ENCODE results near the gene NFE2L3. TPM values are rescaled to one million over a fixed set of nuclear protein-coding genes. Genes with fewer than 3 reads are reported as not detected.

NFE2L3 gene
- polyA plus RNA-seq, 1 donor = 16.0 TPM

DNA sequence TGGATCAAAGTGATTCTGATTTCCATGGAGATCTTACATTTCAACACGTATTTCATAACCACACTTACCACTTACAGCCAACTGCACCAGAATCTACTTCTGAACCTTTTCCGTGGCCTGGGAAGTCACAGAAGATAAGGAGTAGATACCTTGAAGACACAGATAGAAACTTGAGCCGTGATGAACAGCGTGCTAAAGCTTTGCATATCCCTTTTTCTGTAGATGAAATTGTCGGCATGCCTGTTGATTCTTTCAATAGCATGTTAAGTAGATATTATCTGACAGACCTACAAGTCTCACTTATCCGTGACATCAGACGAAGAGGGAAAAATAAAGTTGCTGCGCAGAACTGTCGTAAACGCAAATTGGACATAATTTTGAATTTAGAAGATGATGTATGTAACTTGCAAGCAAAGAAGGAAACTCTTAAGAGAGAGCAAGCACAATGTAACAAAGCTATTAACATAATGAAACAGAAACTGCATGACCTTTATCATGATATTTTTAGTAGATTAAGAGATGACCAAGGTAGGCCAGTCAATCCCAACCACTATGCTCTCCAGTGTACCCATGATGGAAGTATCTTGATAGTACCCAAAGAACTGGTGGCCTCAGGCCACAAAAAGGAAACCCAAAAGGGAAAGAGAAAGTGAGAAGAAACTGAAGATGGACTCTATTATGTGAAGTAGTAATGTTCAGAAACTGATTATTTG lies 33.3 kb downstream of the NFE2L3 start:
- Histone ChIP-seq H3K9me3 (ENCODE audit: control insufficient read depth, low read depth, low read length) (no peaks in the 10 kb centered on the region), H3K27ac (ENCODE audit: low read length) (no peak overlapping the region), H3K4me3 (ENCODE audit: low read length) (no peak overlapping the region), H3K27me3 (ENCODE audit: control insufficient read depth, insufficient read depth, low read length) (no peaks in the 10 kb centered on the region), H3K36me3 (ENCODE audit: control insufficient read depth, insufficient read depth, low read length) (peaks cover 22% of the 10 kb centered on the region), H3K4me1 (ENCODE audit: control insufficient read depth, insufficient read depth, low read length) (peaks cover 8% of the 10 kb centered on the region)
- no peak for DNase-seq
- 80% methylated on average over 1 of the region's 10 CpGs for WGBS (ENCODE audit: insufficient coverage, low lambda C conversion rate)

DNA sequence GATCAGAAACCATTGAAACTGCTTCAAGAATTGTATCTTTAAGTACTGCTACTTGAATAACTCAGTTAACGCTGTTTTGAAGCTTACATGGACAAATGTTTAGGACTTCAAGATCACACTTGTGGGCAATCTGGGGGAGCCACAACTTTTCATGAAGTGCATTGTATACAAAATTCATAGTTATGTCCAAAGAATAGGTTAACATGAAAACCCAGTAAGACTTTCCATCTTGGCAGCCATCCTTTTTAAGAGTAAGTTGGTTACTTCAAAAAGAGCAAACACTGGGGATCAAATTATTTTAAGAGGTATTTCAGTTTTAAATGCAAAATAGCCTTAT lies 33.8 kb downstream of the NFE2L3 start:
- no CpG with 5 or more reads among the region's 1 CpG for WGBS (ENCODE audit: insufficient coverage, low lambda C conversion rate)
- Histone ChIP-seq H3K4me1 (ENCODE audit: control insufficient read depth, insufficient read depth, low read length) (peaks cover 8% of the 10 kb centered on the region), H3K36me3 (ENCODE audit: control insufficient read depth, insufficient read depth, low read length) (peaks cover 26% of the 10 kb centered on the region), H3K9me3 (ENCODE audit: control insufficient read depth, low read depth, low read length) (no peaks in the 10 kb centered on the region), H3K27me3 (ENCODE audit: control insufficient read depth, insufficient read depth, low read length) (no peaks in the 10 kb centered on the region), H3K27ac (ENCODE audit: low read length) (no peak overlapping the region), H3K4me3 (ENCODE audit: low read length) (no peak overlapping the region)
- DNase-seq = no peak

DNA sequence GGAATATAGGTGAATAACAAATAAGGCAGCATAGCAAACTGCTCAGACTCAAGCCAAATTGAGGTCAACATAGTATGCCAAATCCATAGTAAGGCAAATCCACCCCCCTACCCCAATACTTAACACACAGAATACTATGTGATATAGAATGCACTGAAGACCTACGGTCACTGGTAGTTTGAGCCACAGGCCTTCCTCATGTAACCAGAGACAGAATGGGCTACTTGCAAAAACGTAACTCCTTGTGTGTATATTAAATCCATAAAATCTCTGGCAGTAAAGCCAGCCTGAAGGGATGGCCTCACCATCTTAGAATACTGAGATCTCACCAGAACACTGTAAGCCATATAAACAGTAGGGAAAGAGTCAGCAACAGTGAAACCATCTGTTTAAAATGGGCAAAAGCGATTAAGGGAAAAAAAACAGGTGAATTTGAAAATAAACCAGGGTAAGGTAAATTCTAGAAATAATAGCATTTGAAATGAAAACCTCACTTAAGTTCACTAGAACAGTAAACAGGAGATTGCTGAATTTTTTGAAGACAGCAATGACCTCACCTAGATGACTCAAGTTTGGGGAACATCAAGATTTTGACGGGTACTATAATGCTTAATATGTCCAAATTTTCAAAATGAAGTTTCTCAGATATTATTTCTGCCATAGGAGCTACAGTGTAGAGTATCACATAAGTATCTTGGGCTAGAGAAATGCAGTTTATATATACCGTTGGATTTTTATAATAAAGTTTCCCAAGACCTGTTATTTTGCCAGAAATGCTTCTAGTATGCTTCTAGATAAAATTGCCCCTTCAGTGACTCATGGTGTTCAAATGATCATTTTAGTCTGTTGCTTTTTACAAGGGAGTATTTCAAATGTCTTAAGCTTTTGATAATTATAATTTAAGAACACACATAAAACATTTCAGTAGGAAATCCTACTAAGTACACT lies 34.6 kb downstream of the NFE2L3 start:
- Histone ChIP-seq H3K36me3 (ENCODE audit: control insufficient read depth, insufficient read depth, low read length) (peaks cover 33% of the 10 kb centered on the region), H3K9me3 (ENCODE audit: control insufficient read depth, low read depth, low read length) (no peaks in the 10 kb centered on the region), H3K27me3 (ENCODE audit: control insufficient read depth, insufficient read depth, low read length) (no peaks in the 10 kb centered on the region), H3K27ac (ENCODE audit: low read length) (no peak overlapping the region), H3K4me3 (ENCODE audit: low read length) (no peak overlapping the region), H3K4me1 (ENCODE audit: control insufficient read depth, insufficient read depth, low read length) (peaks cover 3% of the 10 kb centered on the region)
- 100% methylated on average over 1 of the region's 5 CpGs for WGBS (ENCODE audit: insufficient coverage, low lambda C conversion rate)
- DNase-seq = no peak

DNA sequence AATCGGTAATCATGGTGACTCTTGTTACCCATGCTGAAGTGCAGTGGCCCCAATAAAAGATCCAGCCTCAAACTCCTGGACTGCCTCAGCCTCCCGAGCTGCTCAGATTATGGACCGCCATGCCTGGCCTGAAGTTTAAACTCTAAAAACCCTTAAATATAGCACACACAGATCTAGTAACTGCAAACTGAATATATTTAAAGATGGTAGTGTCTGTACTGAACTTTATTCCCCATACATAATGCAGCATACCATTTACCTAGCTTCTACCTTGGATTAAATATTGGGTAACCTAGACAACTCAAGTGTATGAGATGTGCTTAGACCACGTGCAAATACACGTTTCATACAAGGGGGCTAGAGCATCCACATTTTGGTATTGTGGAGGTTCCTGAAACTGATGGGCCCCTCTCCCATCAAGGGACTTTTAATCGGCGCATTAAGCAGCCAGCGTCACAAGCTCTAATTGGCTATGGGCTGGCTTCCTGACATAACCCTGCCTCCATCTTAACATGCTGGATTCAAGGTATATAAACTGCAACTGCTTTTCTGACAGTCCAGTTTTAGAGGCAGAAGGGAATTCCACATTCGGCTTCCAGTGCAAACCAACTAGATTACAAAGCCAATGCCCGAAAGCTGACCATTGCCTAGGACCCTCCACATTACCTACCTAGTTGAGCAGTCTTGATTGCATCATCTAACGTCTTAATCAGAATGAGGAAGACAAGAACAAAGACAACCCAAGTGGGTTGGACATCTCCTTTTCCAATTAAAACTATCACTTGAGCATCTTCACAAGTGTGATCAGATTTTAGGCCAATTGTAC lies 35.6 kb downstream of the NFE2L3 start:
- no peak for DNase-seq
- Histone ChIP-seq H3K27ac (ENCODE audit: low read length) (no peak overlapping the region), H3K36me3 (ENCODE audit: control insufficient read depth, insufficient read depth, low read length) (peaks cover 41% of the 10 kb centered on the region), H3K9me3 (ENCODE audit: control insufficient read depth, low read depth, low read length) (no peaks in the 10 kb centered on the region), H3K4me1 (ENCODE audit: control insufficient read depth, insufficient read depth, low read length) (peaks cover 6% of the 10 kb centered on the region), H3K27me3 (ENCODE audit: control insufficient read depth, insufficient read depth, low read length) (no peaks in the 10 kb centered on the region), H3K4me3 (ENCODE audit: low read length) (no peak overlapping the region)
- 100% methylated on average over 1 of the region's 11 CpGs for WGBS (ENCODE audit: insufficient coverage, low lambda C conversion rate)

DNA sequence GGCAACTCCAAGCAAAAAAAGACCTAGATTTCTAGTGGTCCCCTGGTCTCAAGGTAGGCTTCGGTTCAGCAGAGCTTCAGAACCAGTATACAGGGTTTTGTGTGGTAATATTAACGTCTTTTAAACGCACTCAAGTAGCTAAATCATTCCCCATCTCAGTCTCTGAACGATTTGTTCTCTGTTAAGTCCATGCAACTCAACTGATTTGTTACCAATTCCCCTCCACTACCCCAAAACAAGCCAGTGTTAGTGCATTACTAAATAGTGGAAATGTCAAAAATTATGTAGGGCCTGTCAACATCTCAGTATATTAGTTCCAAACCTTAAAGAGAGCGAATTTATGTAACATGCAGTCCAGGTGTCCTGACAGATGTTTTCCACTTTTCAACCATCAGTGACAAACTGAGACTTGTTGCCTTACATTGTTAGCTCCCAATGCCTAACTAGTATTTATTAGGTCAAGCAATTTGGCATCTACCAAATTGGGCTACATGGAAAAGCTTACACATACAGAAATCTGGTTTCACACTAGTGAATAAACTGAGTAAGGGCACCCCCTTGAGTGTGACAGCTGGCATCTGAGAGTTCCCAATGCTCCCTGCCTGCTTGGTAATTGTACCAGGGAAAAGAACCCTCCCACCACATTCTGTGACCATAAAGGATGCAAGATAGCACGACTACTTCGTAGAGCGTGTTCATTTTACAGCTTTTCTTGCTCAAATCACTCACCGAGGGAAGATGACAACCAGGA lies 36.4 kb downstream of the NFE2L3 start:
- 95% methylated on average over 4 of the region's 9 CpGs for WGBS (ENCODE audit: insufficient coverage, low lambda C conversion rate)
- Histone ChIP-seq H3K27me3 (ENCODE audit: control insufficient read depth, insufficient read depth, low read length) (no peaks in the 10 kb centered on the region), H3K36me3 (ENCODE audit: control insufficient read depth, insufficient read depth, low read length) (peaks cover 47% of the 10 kb centered on the region), H3K27ac (ENCODE audit: low read length) (no peak overlapping the region), H3K4me3 (ENCODE audit: low read length) (no peak overlapping the region), H3K9me3 (ENCODE audit: control insufficient read depth, low read depth, low read length) (no peaks in the 10 kb centered on the region), H3K4me1 (ENCODE audit: control insufficient read depth, insufficient read depth, low read length) (peaks cover 4% of the 10 kb centered on the region)
- DNase-seq = no peak

DNA sequence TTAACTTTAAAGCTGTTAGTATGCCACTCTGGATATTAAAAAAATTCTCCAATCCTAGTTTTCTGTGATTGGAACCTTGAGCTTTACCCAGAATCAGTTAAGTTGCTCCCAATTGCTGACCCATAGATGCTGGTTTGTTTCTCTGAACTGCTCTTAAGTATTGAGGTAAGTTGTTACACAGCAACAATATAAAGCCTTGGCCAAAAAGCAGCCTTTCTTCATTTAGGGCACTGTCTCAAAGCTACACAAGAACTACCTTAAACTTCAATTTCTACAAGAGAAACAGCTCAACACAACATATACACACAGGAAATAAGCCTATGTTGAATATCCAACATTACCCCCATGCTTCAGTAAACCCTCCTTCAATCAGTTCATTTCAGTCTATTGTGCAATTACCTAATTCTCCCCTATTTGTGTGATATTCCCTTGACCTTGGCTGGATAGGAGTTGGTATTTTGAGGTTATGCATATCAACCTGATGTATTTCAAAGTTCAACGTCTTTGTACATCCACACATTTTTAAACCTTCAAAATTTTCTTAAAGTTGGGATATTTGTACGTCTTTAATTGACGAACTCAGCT lies 37.1 kb downstream of the NFE2L3 start:
- 80% methylated on average over 1 of the region's 3 CpGs for WGBS (ENCODE audit: insufficient coverage, low lambda C conversion rate)
- Histone ChIP-seq H3K4me1 (ENCODE audit: control insufficient read depth, insufficient read depth, low read length) (peaks cover 9% of the 10 kb centered on the region), H3K27ac (ENCODE audit: low read length) (no peak overlapping the region), H3K9me3 (ENCODE audit: control insufficient read depth, low read depth, low read length) (no peaks in the 10 kb centered on the region), H3K4me3 (ENCODE audit: low read length) (no peak overlapping the region), H3K27me3 (ENCODE audit: control insufficient read depth, insufficient read depth, low read length) (no peaks in the 10 kb centered on the region), H3K36me3 (ENCODE audit: control insufficient read depth, insufficient read depth, low read length) (peaks cover 54% of the 10 kb centered on the region)
- no peak for DNase-seq

DNA sequence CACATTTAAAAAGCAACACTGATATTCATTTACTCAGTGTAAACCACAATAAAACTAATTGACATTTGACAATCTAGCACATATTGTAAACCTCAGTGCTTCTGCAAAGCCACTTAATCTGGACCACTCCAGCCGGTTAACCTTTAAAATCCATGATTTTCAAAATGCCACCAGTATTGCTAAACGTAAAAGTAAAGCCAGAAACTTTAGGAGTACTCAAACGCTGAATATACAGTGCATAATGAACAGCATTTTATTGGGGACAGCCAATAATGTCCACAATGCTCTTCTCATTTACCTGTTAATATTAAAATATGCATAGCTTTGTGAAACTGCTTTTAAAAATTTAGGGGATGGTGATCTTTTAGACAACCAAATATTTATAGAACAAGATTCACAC lies 37.7 kb downstream of the NFE2L3 start:
- H3K4me1 ChIP-seq (ENCODE audit: control insufficient read depth, insufficient read depth, low read length) = peaks cover 15% of the 10 kb centered on the region
- no peak for DNase-seq
- no peaks in the 10 kb centered on the region for H3K27me3 ChIP-seq (ENCODE audit: control insufficient read depth, insufficient read depth, low read length)
- H3K4me3 ChIP-seq (ENCODE audit: low read length) = no peak overlapping the region
- H3K9me3 ChIP-seq (ENCODE audit: control insufficient read depth, low read depth, low read length) = no peaks in the 10 kb centered on the region
- WGBS (ENCODE audit: insufficient coverage, low lambda C conversion rate) = no CpG with 5 or more reads among the region's 3 CpGs
- H3K27ac ChIP-seq (ENCODE audit: low read length) = no peak overlapping the region
- peaks cover 60% of the 10 kb centered on the region for H3K36me3 ChIP-seq (ENCODE audit: control insufficient read depth, insufficient read depth, low read length)

DNA sequence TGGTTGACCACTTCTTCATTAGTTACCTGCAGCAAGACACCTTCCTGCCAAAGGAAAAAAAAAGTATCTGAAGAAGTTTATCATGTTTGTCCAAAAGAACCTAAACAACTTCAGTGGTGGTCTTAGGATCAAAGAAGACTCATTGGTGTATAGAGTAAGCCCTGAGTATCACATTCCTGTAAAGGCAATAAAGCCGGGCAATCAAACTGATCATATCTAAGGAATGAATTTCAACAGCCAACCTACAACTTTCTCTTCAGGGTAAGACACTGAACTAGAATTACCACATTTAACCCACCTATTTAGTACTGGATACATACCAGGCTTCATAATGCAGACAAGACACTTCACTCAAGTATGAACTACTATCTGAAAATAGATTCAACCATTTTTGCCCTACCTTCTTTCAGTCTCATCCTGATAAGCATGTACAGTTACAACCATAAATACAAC lies 38.4 kb downstream of the NFE2L3 start:
- Histone ChIP-seq H3K4me1 (ENCODE audit: control insufficient read depth, insufficient read depth, low read length) (peaks cover 18% of the 10 kb centered on the region), H3K27ac (ENCODE audit: low read length) (no peak overlapping the region)
- no CpG with 5 or more reads among the region's 1 CpG for WGBS (ENCODE audit: insufficient coverage, low lambda C conversion rate)

DNA sequence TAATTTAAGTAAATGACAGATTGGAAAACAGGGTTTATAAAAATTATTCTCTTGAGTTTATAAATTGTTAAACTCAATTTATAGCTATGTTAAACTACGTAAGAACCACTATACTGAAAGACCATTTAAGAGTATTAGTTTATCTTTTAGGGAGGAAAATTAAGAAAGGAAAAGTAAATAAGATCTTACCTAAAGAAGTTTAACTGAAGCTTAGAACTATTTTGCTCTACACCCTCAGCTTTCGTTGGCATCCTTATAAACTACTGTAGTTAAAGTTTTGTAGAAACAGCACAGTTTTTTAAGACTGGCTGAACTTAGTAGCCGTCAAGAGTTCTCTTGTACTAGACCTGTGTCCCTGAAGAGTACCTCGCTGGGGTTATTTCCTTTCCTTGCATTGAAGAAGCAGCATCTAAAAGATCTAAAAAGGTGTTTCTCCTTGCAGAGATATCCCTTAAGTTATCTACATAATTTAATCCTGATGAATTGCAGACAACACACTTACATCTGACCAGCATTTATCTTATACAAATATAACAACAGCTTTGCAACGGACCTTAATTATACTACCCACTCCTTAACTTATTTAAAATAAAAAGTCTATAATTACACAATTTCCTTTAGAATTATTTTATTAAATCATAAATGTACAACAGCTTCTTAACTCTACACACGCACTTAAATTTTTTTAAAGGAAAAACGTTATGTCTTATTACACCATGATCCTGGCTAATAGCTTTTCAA lies 39.4 kb downstream of the NFE2L3 start:
- peaks cover 77% of the 10 kb centered on the region for H3K36me3 ChIP-seq (ENCODE audit: control insufficient read depth, insufficient read depth, low read length)
- WGBS (ENCODE audit: insufficient coverage, low lambda C conversion rate) = 73% methylated on average over 4 of the region's 7 CpGs

More for the DNA sequence above, 38.4 kb downstream of the NFE2L3 start:
- peaks cover 67% of the 10 kb centered on the region for H3K36me3 ChIP-seq (ENCODE audit: control insufficient read depth, insufficient read depth, low read length)
- H3K27me3 ChIP-seq (ENCODE audit: control insufficient read depth, insufficient read depth, low read length) = no peaks in the 10 kb centered on the region
- no peak overlapping the region for H3K4me3 ChIP-seq (ENCODE audit: low read length)
- no peak for DNase-seq
- H3K9me3 ChIP-seq (ENCODE audit: control insufficient read depth, low read depth, low read length) = no peaks in the 10 kb centered on the region

More for the DNA sequence above, 39.4 kb downstream of the NFE2L3 start:
- peaks cover 27% of the 10 kb centered on the region for H3K4me1 ChIP-seq (ENCODE audit: control insufficient read depth, insufficient read depth, low read length)
- no peaks in the 10 kb centered on the region for H3K9me3 ChIP-seq (ENCODE audit: control insufficient read depth, low read depth, low read length)
- H3K27me3 ChIP-seq (ENCODE audit: control insufficient read depth, insufficient read depth, low read length) = no peaks in the 10 kb centered on the region
- DNase-seq = no peak
- no peak overlapping the region for H3K4me3 ChIP-seq (ENCODE audit: low read length)
- H3K27ac ChIP-seq (ENCODE audit: low read length) = no peak overlapping the region

All from large intestine (tissue), 3 donors.